Small intestine (tissue), 7 donors: ENCODE data around the gene SEPHS2. TPM values are rescaled to one million over a fixed set of nuclear protein-coding genes. Genes with fewer than 3 reads are reported as not detected.
A peak's percentile ranks its signal among the peaks of the same experiment; 100 is the strongest.

ENCODE experiments used
- DNase-seq, 2 donors: peaks; one replicate each; pipeline versions ENCODE4 v3.0.0 to v3.0.0-alpha.2; 2013
- FAIRE-seq: peaks from 2 replicates; lab custom pipeline; 2012; peaks lifted over from hg19 to GRCh38; lab: Jason Lieb, UNC
- H3K27ac ChIP-seq, 3 donors: one replicate each; pipeline ENCODE4 v1.5.1; 2013; ENCODE audit warnings: low read length in 2 of 3, mild to moderate bottlenecking in 2 of 3, control low read depth in 1 of 3, inconsistent platforms in 1 of 3, low read depth in 1 of 3, moderate library complexity in 1 of 3
- H3K27me3 ChIP-seq, 3 donors: one replicate each; pipeline ENCODE4 v1.6.1; 2013; ENCODE audit warnings: low read length in 3 of 3, inconsistent platforms in 1 of 3; ENCODE audit not compliant: control insufficient read depth in 3 of 3, insufficient read depth in 3 of 3
- H3K36me3 ChIP-seq, 3 donors: one replicate each; pipeline ENCODE4 v1.6.1; 2013; ENCODE audit warnings: low read length in 3 of 3, inconsistent platforms in 1 of 3, low read depth in 1 of 3, mild to moderate bottlenecking in 1 of 3, moderate library complexity in 1 of 3; ENCODE audit not compliant: control insufficient read depth in 3 of 3, insufficient read depth in 2 of 3
- H3K4me1 ChIP-seq, 3 donors: one replicate each; pipeline ENCODE4 v1.6.1; 2013; ENCODE audit warnings: low read length in 2 of 3, inconsistent platforms in 1 of 3, low read depth in 1 of 3, mild to moderate bottlenecking in 1 of 3, moderate library complexity in 1 of 3; ENCODE audit not compliant: control insufficient read depth in 3 of 3, insufficient read depth in 2 of 3
- H3K4me3 ChIP-seq, 3 donors: one replicate each; pipeline ENCODE4 v1.5.1; 2013; ENCODE audit warnings: low read length in 3 of 3, control low read depth in 1 of 3, inconsistent platforms in 1 of 3, low read depth in 1 of 3, mild to moderate bottlenecking in 1 of 3, moderate library complexity in 1 of 3
- H3K9me3 ChIP-seq, 2 donors: one replicate each; pipeline ENCODE4 v1.6.1; 2013; ENCODE audit warnings: low read depth in 1 of 2, low read length in 1 of 2; ENCODE audit not compliant: control insufficient read depth in 2 of 2, insufficient read depth in 1 of 2
- WGBS, 3 donors: extraction: QIAGEN DNeasy Blood & Tissue Kit; methylation state at CpG; one replicate each; pipeline ENCODE4 v1.1.7; 2013; 5-methylcytosine and 5-hydroxymethylcytosine counted together
- polyA plus RNA-seq, 4 donors: library from polyadenylated mRNA; stranded (reverse) in 3 of 4; unstranded in 1 of 4; fragments of 200-250 nt in 3 of 4; fragments of 120-200 nt in 1 of 4; gene quantifications; one replicate each; pipeline versions ENCODE4 v1.2.1 to v1.2.3, GENCODE V29; 2013
- donor health status: healthy with polysubstance abuse.
- donor health status: control.
- donor health status: control.
- donor health status: Bipolar disorder and iron deficiency.
- donor health status: healthy.

SEPHS2 gene
- polyA plus RNA-seq, 4 donors = 76.9 to 349 (median 175) TPM

GRCh38 chr16:30416624-30417528 is 28.8 kb downstream of the SEPHS2 start:
- H3K27ac ChIP-seq = peak overlapping the region in 2 of 3 donors; percentile 84 to 90
- DNase-seq (no peak), FAIRE-seq (no peak)
- H3K9me3 ChIP-seq = no peaks in the 10 kb centered on the region
- H3K36me3 ChIP-seq = peaks cover 0 to 43% (median 0%) of the 10 kb centered on the region in 3 donors
- 58 to 67% (median 66%) methylated on average over 17 to 18 of the region's 18 CpGs for WGBS, 3 donors
- H3K27me3 ChIP-seq = no peaks in the 10 kb centered on the region
- H3K4me3 ChIP-seq = peak overlapping the region; percentile 42 to 72 (median 44)
- peaks cover 0 to 8% (median 0%) of the 10 kb centered on the region in 3 donors for H3K4me1 ChIP-seq

GRCh38 chr16:30416047-30416603 is 29.5 kb downstream of the SEPHS2 start:
- H3K4me3 ChIP-seq = no peak overlapping the region
- H3K27me3 ChIP-seq = no peaks in the 10 kb centered on the region
- no peaks in the 10 kb centered on the region for H3K9me3 ChIP-seq
- H3K27ac ChIP-seq = no peak overlapping the region
- FAIRE-seq (no peak), DNase-seq (no peak)
- H3K4me1 ChIP-seq = peaks cover 0 to 8% (median 0%) of the 10 kb centered on the region in 3 donors
- peaks cover 0 to 42% (median 0%) of the 10 kb centered on the region in 3 donors for H3K36me3 ChIP-seq
- 89 to 91% (median 91%) methylated on average over 4 of the region's 4 CpGs for WGBS, 3 donors

GRCh38 chr16:30414159-30414558 is 31.5 kb downstream of the SEPHS2 start:
- FAIRE-seq (no peak), DNase-seq (no peak)
- peaks cover 0 to 8% (median 0%) of the 10 kb centered on the region in 3 donors for H3K4me1 ChIP-seq
- no peaks in the 10 kb centered on the region for H3K9me3 ChIP-seq
- H3K27me3 ChIP-seq = no peaks in the 10 kb centered on the region
- no peak overlapping the region for H3K4me3 ChIP-seq
- H3K27ac ChIP-seq = no peak overlapping the region
- peaks cover 0 to 40% (median 0%) of the 10 kb centered on the region in 3 donors for H3K36me3 ChIP-seq
- WGBS, 3 donors = 87 to 92% (median 90%) methylated on average over 5 of the region's 5 CpGs

GRCh38 chr16:30413112-30413806 is 32.4 kb downstream of the SEPHS2 start:
- no peak for FAIRE-seq
- peaks cover 0 to 5% (median 0%) of the 10 kb centered on the region in 3 donors for H3K4me1 ChIP-seq
- no peak overlapping the region for H3K27ac ChIP-seq
- no peak overlapping the region for H3K4me3 ChIP-seq
- no peaks in the 10 kb centered on the region for H3K27me3 ChIP-seq
- DNase-seq = no peak
- 80 to 93% (median 87%) methylated on average over 6 of the region's 6 CpGs for WGBS, 3 donors
- no peaks in the 10 kb centered on the region for H3K9me3 ChIP-seq
- peaks cover 0 to 32% (median 0%) of the 10 kb centered on the region in 3 donors for H3K36me3 ChIP-seq

GRCh38 chr16:30409125-30410060 is 36.3 kb downstream of the SEPHS2 start:
- Histone ChIP-seq H3K4me1 (peaks cover 0 to 4% (median 0%) of the 10 kb centered on the region in 3 donors), H3K4me3 (no peak overlapping the region), H3K27ac (peak overlapping the region in 1 of 3 donors; percentile 47), H3K27me3 (no peaks in the 10 kb centered on the region), H3K36me3 (peaks cover 0 to 30% (median 0%) of the 10 kb centered on the region in 3 donors), H3K9me3 (no peaks in the 10 kb centered on the region)
- WGBS, 3 donors = 44% methylated on average over 15 of the region's 15 CpGs
- DNase-seq = peak; percentile 92 to 93
- no peak for FAIRE-seq

- FAIRE-seq = no peak
- 16 to 38% (median 18%) methylated on average over 6 to 19 of the region's 19 CpGs for WGBS, 3 donors
Observed at GRCh38 chr16:30407804-30408534, 37.7 kb downstream of the SEPHS2 start.

GRCh38 chr16:30407102-30407803 is 38.4 kb downstream of the SEPHS2 start, which contains the start of gene ZNF771:
Gene ZNF771 (plus strand): TSS chr16:30407606. CDS start chr16:30408054, 448 bp downstream.
- peak; percentile 92 to 97 for DNase-seq
- WGBS, 3 donors = 0 to 1% (median 0%) methylated on average over 45 to 65 of the region's 65 CpGs
- no peaks in the 10 kb centered on the region for H3K27me3 ChIP-seq
- FAIRE-seq = no peak
- peaks cover 0 to 4% (median 0%) of the 10 kb centered on the region in 3 donors for H3K4me1 ChIP-seq
- H3K36me3 ChIP-seq = peaks cover 0 to 16% (median 0%) of the 10 kb centered on the region in 3 donors
- H3K9me3 ChIP-seq = no peaks in the 10 kb centered on the region
- H3K4me3 ChIP-seq = peak within 1 kb of the TSS; percentile 47 to 84 (median 58)
- H3K27ac ChIP-seq = peak within 1 kb of the TSS in 2 of 3 donors; percentile 77 to 87

More at GRCh38 chr16:30407804-30408534, 37.7 kb downstream of the SEPHS2 start:
- Histone ChIP-seq H3K4me3 (peak overlapping the region; percentile 47 to 84 (median 58)), H3K4me1 (peaks cover 0 to 4% (median 0%) of the 10 kb centered on the region in 3 donors), H3K9me3 (no peaks in the 10 kb centered on the region), H3K27me3 (no peaks in the 10 kb centered on the region), H3K36me3 (peaks cover 0 to 20% (median 0%) of the 10 kb centered on the region in 3 donors), H3K27ac (peak overlapping the region in 2 of 3 donors; percentile 63 to 71)
- peak in 1 of 2 donors; percentile 8 for DNase-seq
